HEK293T (cell line): ENCODE results near the gene SV2B.

Experiments
- ELF4 ChIP-seq: fragments of 450-650 bp; IDR thresholded peaks from 2 replicates; pipeline ENCODE4 v1.6.1; 2017; ENCODE audit warnings: antibody characterized with exemption
- FOXA1 ChIP-seq: fragments of 450-650 bp; IDR thresholded peaks from 2 replicates; pipeline ENCODE4 v1.6.1; 2016; ENCODE audit warnings: mild to moderate bottlenecking
- FOXK2 ChIP-seq: fragments of 450-650 bp; IDR thresholded peaks from 2 replicates; pipeline ENCODE4 v1.6.1; 2016; ENCODE audit warnings: mild to moderate bottlenecking
- FOXM1 ChIP-seq: fragments of 450-650 bp; IDR thresholded peaks from 2 replicates; pipeline ENCODE4 v1.6.1; 2017; ENCODE audit warnings: mild to moderate bottlenecking, borderline replicate concordance
- L3MBTL2 ChIP-seq: fragments of 450-650 bp; conservative IDR thresholded peaks from 2 replicates; pipeline ENCODE4 v1.6.1; 2016; ENCODE audit warnings: mild to moderate bottlenecking
- SP1 ChIP-seq: fragments of 450-650 bp; IDR thresholded peaks from 2 replicates; pipeline ENCODE4 v1.6.1; 2017
- TARDBP ChIP-seq: fragments of 450-650 bp; IDR thresholded peaks from 2 replicates; pipeline ENCODE4 v1.6.1; 2016

DNA sequence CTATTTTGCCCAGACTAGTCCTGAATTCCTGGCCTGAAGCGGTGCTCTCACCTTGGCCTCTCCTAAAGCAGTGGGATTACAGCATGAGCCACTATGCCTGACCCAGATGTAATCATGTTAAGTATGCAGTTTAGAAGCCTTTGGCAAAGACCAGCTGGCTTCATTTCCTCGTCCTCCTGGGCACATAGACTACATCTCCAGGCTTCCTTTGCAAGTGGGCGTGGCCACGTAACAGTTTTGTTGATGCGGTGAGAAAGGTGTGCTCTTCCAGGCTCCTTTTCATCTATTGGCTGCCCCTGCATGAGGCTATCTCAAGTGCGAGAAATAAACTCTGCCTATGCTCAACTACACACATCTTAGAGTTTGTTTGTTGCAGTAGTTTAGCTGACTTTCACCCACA lies 13.0 kb downstream of the SV2B start:
- TF ChIP-seq FOXK2: no peak
- TF ChIP-seq SP1: no peak
- TF ChIP-seq L3MBTL2: no peak
- no peak for TF ChIP-seq ELF4
- no peak for TF ChIP-seq FOXM1
- TF ChIP-seq FOXA1: no peak
- no peak for TF ChIP-seq TARDBP
